T-cell (primary cell): ENCODE data around the gene HCFC1R1. TPM values are rescaled to one million over a fixed set of nuclear protein-coding genes. Genes with fewer than 3 reads are reported as not detected.
A peak's percentile ranks its signal among the peaks of the same experiment; 100 is the strongest.
"Not testable (repeated sequence)": the region's sequence is repeated elsewhere in the genome, so short reads cannot be mapped to it uniquely, and the experiment has no call there.

Experiments
- ATAC-seq, 4 experiments: fragments of 200-7000 bp in 3 of 4; fragments of 150-1000 bp in 1 of 4; cut with Tn5 transposase; replicated peaks in 1 of 4; 1 replicate in 3 of 4; 2 replicates in 1 of 4; pipeline ENCODE4 v1.10.0; 2021; ENCODE audit warnings: moderate library complexity in 3 of 4, mild to moderate bottlenecking in 2 of 4, moderate number of reproducible peaks in 1 of 4
- CTCF ChIA-PET, 2 donors: fragments of 300-600 bp; sonication (Branson Sonifier 250); formaldehyde crosslinking; loops; one replicate each; lab custom pipeline; 2022; ENCODE audit warnings: antibody characterized with exemption in 2 of 2; lab: Charles Lee
- POLR2A ChIA-PET, 2 donors: fragments of 300-600 bp; sonication (Branson Sonifier 250); formaldehyde crosslinking; loops; one replicate each; lab custom pipeline; 2022; ENCODE audit warnings: antibody characterized with exemption in 2 of 2; lab: Charles Lee
- DNase-seq, 35 experiments: peaks; one replicate each; pipeline versions ENCODE4 v3.0.0 to v3.0.0-alpha.2; 2013 to 2023
- H3K27ac ChIP-seq: one replicate; pipeline ENCODE4 v1.5.1; 2013; ENCODE audit warnings: low read length
- H3K27me3 ChIP-seq, 2 experiments: replicated peaks in 1 of 2; 1 replicate in 1 of 2; 2 replicates in 1 of 2; pipeline versions ENCODE4 v1.6.1 to v1.7.0; 2013; ENCODE audit warnings: low read length in 1 of 2, mixed read lengths in 1 of 2; ENCODE audit not compliant: control insufficient read depth in 2 of 2, insufficient read depth in 2 of 2; ENCODE audit errors: extremely low read depth in 1 of 2
- H3K36me3 ChIP-seq, 2 donors: 1 replicate in 1 of 2; 2 replicates in 1 of 2; pipeline versions ENCODE4 v1.6.1 to v1.7.0; 2013; ENCODE audit warnings: low read length in 1 of 2; ENCODE audit not compliant: control insufficient read depth in 2 of 2, insufficient read depth in 1 of 2; ENCODE audit errors: extremely low read depth in 1 of 2
- H3K4me1 ChIP-seq, 2 experiments: 1 replicate in 1 of 2; 2 replicates in 1 of 2; pipeline versions ENCODE4 v1.6.1 to v1.7.0; 2013; ENCODE audit warnings: low read length in 2 of 2, mixed read lengths in 1 of 2; ENCODE audit not compliant: insufficient read depth in 2 of 2, control insufficient read depth in 1 of 2; ENCODE audit errors: extremely low read depth in 1 of 2
- H3K4me3 ChIP-seq, 2 donors: 1 replicate in 1 of 2; 2 replicates in 1 of 2; pipeline versions ENCODE4 v1.5.1 to v1.7.0; 2013; ENCODE audit warnings: mild to moderate bottlenecking in 2 of 2, low read length in 1 of 2, moderate library complexity in 1 of 2; ENCODE audit not compliant: control insufficient read depth in 1 of 2; ENCODE audit errors: extremely low read depth in 1 of 2
- H3K9me3 ChIP-seq: 2 replicates; pipeline ENCODE4 v1.7.0; 2013
- H3K27ac Mint-ChIP-seq, 2 donors: one replicate each; pipeline ENCODE4 v1.8.0; 2020 to 2021; ENCODE audit warnings: mild to moderate bottlenecking in 2 of 2, mixed read lengths in 2 of 2
- H3K27me3 Mint-ChIP-seq, 2 donors: one replicate each; pipeline ENCODE4 v1.8.0; 2021 to 2022; ENCODE audit warnings: mixed read lengths in 2 of 2
- H3K36me3 Mint-ChIP-seq: one replicate; pipeline ENCODE4 v1.8.0; 2021; ENCODE audit warnings: mixed read lengths
- H3K4me1 Mint-ChIP-seq, 3 donors: one replicate each; pipeline ENCODE4 v1.8.0; 2020 to 2022; ENCODE audit warnings: mixed read lengths in 3 of 3, mild to moderate bottlenecking in 1 of 3
- H3K4me3 Mint-ChIP-seq, 3 donors: one replicate each; pipeline ENCODE4 v1.8.0; 2020 to 2022; ENCODE audit warnings: mild to moderate bottlenecking in 3 of 3, mixed read lengths in 3 of 3, moderate library complexity in 3 of 3
- H3K9me3 Mint-ChIP-seq, 3 donors: one replicate each; pipeline ENCODE4 v1.8.0; 2020 to 2022; ENCODE audit warnings: mixed read lengths in 3 of 3
- WGBS: methylation state at CpG from one replicate; pipeline ENCODE4 v1.1.5; 2013; ENCODE audit warnings: missing lambda C conversion rate; ENCODE audit not compliant: insufficient coverage; 5-methylcytosine and 5-hydroxymethylcytosine counted together
- total RNA-seq, 35 experiments: library from RNA in 6 of 35; stranded (reverse) in 6 of 35; fragments of 120-200 nt in 1 of 35; gene quantifications; one replicate each; pipeline versions ENCODE4 v1.2.1 to v1.2.4 and lab custom pipeline; 2013 to 2026

HCFC1R1 gene
- total RNA-seq = 10 to 100 TPM; 11.4 to 25.9 (median 22.3) TPM
- 14.2 TPM for total RNA-seq (2013)
- total RNA-seq (lab: John Stamatoyannopoulos, UW) = 4.5 to 18.9 (median 9.2) reads per million in 29 experiments

- Histone ChIP-seq H3K27me3 (peaks cover 0 to 5% of the 10 kb centered on the region in 2 experiments), H3K27ac (peak within 1 kb of the TSS; percentile 85), H3K4me1 (peaks cover 21 to 76% of the 10 kb centered on the region in 2 experiments), H3K4me3 (peak within 1 kb of the TSS; percentile 72 to 76), H3K9me3 (no peaks in the 10 kb centered on the region), H3K36me3 (peaks cover 15 to 26% of the 10 kb centered on the region in 2 donors)
- ChIA-PET CTCF (interaction anchor here in 1 of 2 donors (0.5 to 1.0 kb wide), 4 partner anchors 20 to 148 kb away, joined by 3 to 7 read pairs (median 4); no protein-coding TSS in a partner anchor), POLR2A (interaction anchor here in 1 of 2 donors (0.5 to 0.6 kb wide), 2 partner anchors 220 to 1039 kb away, joined by 3 read pairs; no protein-coding TSS in a partner anchor)
- WGBS = 2% methylated on average over 56 of the region's 69 CpGs
- H3K4me1 Mint-ChIP-seq = peaks cover 46 to 55% (median 48%) of the 10 kb centered on the region in 3 donors
- H3K27me3 Mint-ChIP-seq = peaks cover 2 to 3% of the 10 kb centered on the region in 2 donors
- peak; percentile 90 to 98 (median 96) for DNase-seq
- ATAC-seq = peak; percentile 78 to 83 (median 82)
- H3K36me3 Mint-ChIP-seq = peaks cover 12% of the 10 kb centered on the region
- H3K9me3 Mint-ChIP-seq = no peaks in the 10 kb centered on the region
- peak within 1 kb of the TSS; percentile 96 to 99 for H3K27ac Mint-ChIP-seq
- H3K4me3 Mint-ChIP-seq = peak within 1 kb of the TSS; percentile 80 to 91 (median 90)
Observed at GRCh38 chr16:3023669-3024478, at the start of gene HCFC1R1, which contains the start of gene THOC6. HCFC1R1 (minus strand) TSS chr16:3023942; CDS start chr16:3023941, 1 bp downstream. THOC6 (plus strand) TSS chr16:3024035; CDS start chr16:3024327, 292 bp downstream.

GRCh38 chr16:3073448-3073847 lies 49.7 kb upstream of the HCFC1R1 start:
- H3K27me3 ChIP-seq = no peaks in the 10 kb centered on the region
- ChIA-PET POLR2A (no interaction called here), CTCF (no interaction called here)
- H3K4me1 Mint-ChIP-seq = peaks cover 90 to 94% (median 93%) of the 10 kb centered on the region in 3 donors
- DNase-seq = no peak
- H3K36me3 Mint-ChIP-seq = peaks cover 18% of the 10 kb centered on the region
- peaks cover 39 to 99% of the 10 kb centered on the region in 2 experiments for H3K4me1 ChIP-seq
- peak overlapping the region; percentile 56 to 75 (median 73) for H3K4me3 Mint-ChIP-seq
- H3K27me3 Mint-ChIP-seq = no peaks in the 10 kb centered on the region
- 94% methylated on average over 6 of the region's 7 CpGs for WGBS
- ATAC-seq = no peak
- peak overlapping the region; percentile 98 to 100 for H3K27ac Mint-ChIP-seq
- no peaks in the 10 kb centered on the region for H3K9me3 Mint-ChIP-seq
- no peaks in the 10 kb centered on the region for H3K9me3 ChIP-seq
- peak overlapping the region; percentile 93 for H3K27ac ChIP-seq
- H3K36me3 ChIP-seq = peaks cover 4 to 17% of the 10 kb centered on the region in 2 donors
- H3K4me3 ChIP-seq = peak overlapping the region; percentile 23 to 53

DNA sequence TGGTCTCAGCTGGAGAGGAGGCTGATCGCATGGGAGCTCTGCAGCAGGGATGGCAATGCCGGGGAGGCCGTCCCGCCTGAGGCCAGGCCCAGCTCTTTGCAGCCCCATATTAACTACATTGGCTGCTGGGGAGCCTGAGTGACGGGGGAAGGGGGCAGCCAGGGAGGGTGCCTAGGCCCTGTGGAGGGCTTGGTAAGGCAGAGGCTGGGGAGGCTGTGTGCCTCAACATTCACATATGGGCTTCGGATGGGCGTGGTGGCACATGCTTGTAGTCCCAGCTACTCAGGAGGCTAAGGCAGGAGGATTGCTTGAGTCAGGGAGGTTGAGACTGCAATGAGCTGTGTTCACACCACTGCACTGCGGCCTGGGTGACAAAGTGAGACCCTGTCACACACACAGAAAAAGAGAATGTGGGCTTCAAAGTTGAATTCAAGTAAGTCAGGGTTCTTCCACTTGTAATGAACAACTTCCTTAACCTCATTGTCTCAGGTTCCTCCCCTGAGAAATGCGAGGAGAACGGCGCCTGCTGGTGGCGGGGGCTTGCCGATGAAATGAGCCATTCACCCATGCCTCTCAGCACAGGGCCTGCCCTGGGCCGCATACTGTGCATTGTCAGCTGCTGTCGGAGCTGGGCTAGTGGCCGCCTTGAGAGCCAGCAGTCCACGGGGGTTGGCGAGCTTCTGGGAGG lies 49.0 kb upstream of the HCFC1R1 start:
- peaks cover 6 to 24% of the 10 kb centered on the region in 2 donors for H3K36me3 ChIP-seq
- CTCF ChIA-PET = interaction anchor here in 1 of 2 donors (0.6 kb wide), 1 partner anchor 30 kb away, joined by 5 read pairs; no protein-coding TSS in a partner anchor
- H3K27me3 Mint-ChIP-seq, H3K9me3 ChIP-seq, H3K27me3 ChIP-seq, H3K4me3 ChIP-seq, POLR2A ChIA-PET, H3K9me3 Mint-ChIP-seq: not testable (repeated sequence)
- H3K4me1 ChIP-seq = peaks cover 45 to 99% of the 10 kb centered on the region in 2 experiments
- Mint-ChIP-seq H3K4me1 (peaks cover 90 to 93% (median 93%) of the 10 kb centered on the region in 3 donors), H3K27ac (peak overlapping the region; percentile 98 to 100), H3K4me3 (peak overlapping the region in 1 of 3 donors; percentile 97), H3K36me3 (peaks cover 22% of the 10 kb centered on the region)
- DNase-seq (peak in 15 of 35 experiments; percentile 28 to 68 (median 50)), ATAC-seq (peak in 2 of 4 experiments; percentile 3 to 4)
- no CpG with 5 or more reads among the region's 18 CpGs for WGBS
- H3K27ac ChIP-seq = peak overlapping the region; percentile 93

DNA sequence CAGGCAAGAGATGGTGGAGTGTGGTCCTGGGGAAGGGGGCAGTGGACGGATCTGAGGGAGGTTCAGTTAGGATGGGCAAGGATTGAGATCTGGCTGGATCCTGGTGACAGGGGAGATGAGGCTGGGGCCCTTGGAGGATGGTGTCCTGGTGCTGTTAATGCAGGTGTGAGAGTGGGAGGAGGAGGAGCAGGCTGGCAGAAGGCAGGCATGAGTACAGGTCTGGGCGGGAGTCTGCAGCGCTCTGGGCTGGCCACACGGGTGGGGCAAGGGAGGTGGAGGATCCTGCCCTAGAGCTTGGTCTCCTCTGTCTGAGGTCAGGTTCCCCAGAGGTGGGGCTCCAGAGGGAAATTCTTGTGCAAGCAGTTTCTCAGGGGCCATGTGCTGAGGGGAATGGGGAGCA lies 48.4 kb upstream of the HCFC1R1 start:
- H3K4me1 Mint-ChIP-seq = peaks cover 89 to 93% (median 91%) of the 10 kb centered on the region in 3 donors
- peaks cover 41 to 99% of the 10 kb centered on the region in 2 experiments for H3K4me1 ChIP-seq
- H3K9me3 ChIP-seq, H3K27me3 Mint-ChIP-seq, POLR2A ChIA-PET, H3K9me3 Mint-ChIP-seq, H3K4me3 ChIP-seq, H3K27me3 ChIP-seq, ATAC-seq: not testable (repeated sequence)
- DNase-seq = peak in 1 of 35 experiments; percentile 29
- H3K4me3 Mint-ChIP-seq = peak overlapping the region in 2 of 3 donors; percentile 28 to 97
- peak overlapping the region; percentile 18 for H3K27ac ChIP-seq
- CTCF ChIA-PET = interaction anchor here in 1 of 2 donors (0.6 kb wide), 1 partner anchor 30 kb away, joined by 5 read pairs; no protein-coding TSS in a partner anchor
- H3K27ac Mint-ChIP-seq = peak overlapping the region; percentile 89 to 94
- peaks cover 6 to 28% of the 10 kb centered on the region in 2 donors for H3K36me3 ChIP-seq
- H3K36me3 Mint-ChIP-seq = peaks cover 26% of the 10 kb centered on the region
- WGBS = no CpG with 5 or more reads among the region's 4 CpGs

- Histone ChIP-seq H3K27me3 (no peaks in the 10 kb centered on the region), H3K4me1 (peaks cover 41 to 95% of the 10 kb centered on the region in 2 experiments), H3K27ac (peak overlapping the region; percentile 20), H3K36me3 (peaks cover 6 to 28% of the 10 kb centered on the region in 2 donors), H3K9me3 (no peaks in the 10 kb centered on the region), H3K4me3 (no peak overlapping the region)
- ATAC-seq = no peak
- Mint-ChIP-seq H3K4me3 (peak overlapping the region in 2 of 3 donors; percentile 4 to 97), H3K27ac (peak overlapping the region; percentile 89 to 94), H3K27me3 (no peaks in the 10 kb centered on the region), H3K36me3 (peaks cover 28% of the 10 kb centered on the region), H3K4me1 (peaks cover 86 to 90% (median 88%) of the 10 kb centered on the region in 3 donors), H3K9me3 (no peaks in the 10 kb centered on the region)
- ChIA-PET POLR2A (interaction anchor here in 1 of 2 donors (0.7 kb wide), 2 partner anchors 22 to 329 kb away, joined by 3 read pairs; partner anchors contain the start of gene ZSCAN32), CTCF (interaction anchor here in 1 of 2 donors (0.6 kb wide), 1 partner anchor 31 kb away, joined by 5 read pairs; no protein-coding TSS in a partner anchor)
- DNase-seq = no peak
- 93% methylated on average over 3 of the region's 7 CpGs for WGBS
Observed at GRCh38 chr16:3071655-3072054, 47.9 kb upstream of the HCFC1R1 start.
